ENCODE measurements around the gene IGF1. TPM values are rescaled to one million over a fixed set of nuclear protein-coding genes. Genes with fewer than 3 reads are reported as not detected.
A peak's percentile ranks its signal among the peaks of the same experiment; 100 is the strongest.

IGF1 gene
- total and polyA plus RNA-seq, 9 of the 15 experiments (the other 6 are each of a cell fraction or from before 2014, with no cell fraction given), result 3.7 to 13.9 (median 4.5) TPM

GRCh38 chr12:102503056-102503681, 22.8 kb upstream of the IGF1 start:
- no peak overlapping the region for H3K27ac ChIP-seq (ENCODE audit: extremely low read depth, low read depth, low read length)
- 7% methylated on average over 2 of the region's 2 CpGs for WGBS (ENCODE audit: insufficient coverage, low coverage, missing lambda C conversion rate)
- DNase-seq (ENCODE audit: extremely low read depth in 1 of 4, low spot score in 3 of 4) (no peak), FAIRE-seq (no peak), ATAC-seq (no peak)
- H3K9ac ChIP-seq (ENCODE audit: insufficient read depth in 1 of 2, low read depth in 2 of 2, low read length in 2 of 2), result no peak overlapping the region
- BruUV-seq (replicated peaks), result no TSS peak
- in situ Hi-C loops (cut with MboI) (no loop called here), intact Hi-C loops (cut with micrococcal nuclease) (no loop called here)
- no peaks in the 10 kb centered on the region for H4K20me1 ChIP-seq (replicated peaks; ENCODE audit: control insufficient read depth, insufficient read depth, low read length)
- H3K4me2 ChIP-seq (ENCODE audit: insufficient read depth, low read length), result no peak overlapping the region
- H3K4me3 ChIP-seq, result no peak overlapping the region
- H3K4me1 ChIP-seq (replicated peaks in 1 of 2; ENCODE audit: control insufficient read depth in 2 of 2, insufficient read depth in 2 of 2, low read length in 2 of 2), result no peaks in the 10 kb centered on the region
- no peaks in the 10 kb centered on the region for H3K79me2 ChIP-seq (ENCODE audit: control insufficient read depth, insufficient read depth, low read length)
- CTCF ChIA-PET (ENCODE audit: low intra/inter-chr PET ratio), result no interaction called here
- H3K36me3 ChIP-seq (ENCODE audit: control insufficient read depth, insufficient read depth, low read length), result no peaks in the 10 kb centered on the region
- no peaks in the 10 kb centered on the region for H3K9me3 ChIP-seq (replicated peaks; ENCODE audit: control insufficient read depth, insufficient read depth, low read depth, low read length)
- POLR2A ChIA-PET, result interaction anchor here (1.0 kb wide), 1 partner anchor 85 kb away, joined by 4 read pairs; no protein-coding TSS in a partner anchor
- TF ChIP-seq PBX2 (CRISPR knock-in tag; IDR thresholded peaks at IDR 0.05; ENCODE audit: low read depth) (no peak), PBX2 (tag; conservative IDR thresholded peaks at IDR 0.05; ENCODE audit: low read depth) (0 out of 2 replicates have a peak, but pooled peaks have one; percentile 33), E2F8 (IDR thresholded peaks at IDR 0.05; ENCODE audit: low read depth, partially characterized antibody) (no peak), SPI1 (IDR thresholded peaks at IDR 0.05; ENCODE audit: borderline replicate concordance, low read depth, low read length) (peak; percentile 53; the same call in 1 of the 2 replicates), ZNF124 (CRISPR knock-in tag; IDR thresholded peaks at IDR 0.05) (no peak)
- no peaks in the 10 kb centered on the region for H3K27me3 ChIP-seq (ENCODE audit: control insufficient read depth in 2 of 2, insufficient read depth in 2 of 2, low read length in 2 of 2)
- H3K9me1 ChIP-seq (ENCODE audit: control insufficient read depth, insufficient read depth, low read length), result no peaks in the 10 kb centered on the region
- H2AFZ ChIP-seq (ENCODE audit: low read depth, low read length), result no peak overlapping the region

All from K562 (cell line).